Measurements from ENCODE around the gene IGLL5. TPM values are rescaled to one million over a fixed set of nuclear protein-coding genes. Genes with fewer than 3 reads are reported as not detected.

Gene IGLL5
- total and polyA plus RNA-seq, 2 of the 13 experiments (the other 11 are each of a cell fraction or from before 2014, with no cell fraction given): not detected

- intact Hi-C loops (cut with micrococcal nuclease; ENCODE audit: unreplicated experiment) (no loop called here), in situ Hi-C loops (cut with HindIII; ENCODE audit: extremely low pct_ligation_motif_present, low pct_unique_long_range_greater_than_20kb) (no loop called here)
- ChIA-PET POLR2A (no interaction called here), CTCF (ENCODE audit: low intra/inter-chr PET ratio, low total read pairs) (no interaction called here)
- no peaks in the 10 kb centered on the region for H4K20me1 ChIP-seq (ENCODE audit: insufficient read depth, low read length)
- DNase-seq (ENCODE audit: low spot score) (no peak), FAIRE-seq (no peak), ATAC-seq (no peak)
- H3K9me3 ChIP-seq (ENCODE audit: low read length): no peaks in the 10 kb centered on the region
- H2AFZ ChIP-seq (ENCODE audit: low read length): no peak overlapping the region
- H3K4me1 ChIP-seq (ENCODE audit: insufficient read depth, low read length): peaks cover 14% of the 10 kb centered on the region
- H3K9ac ChIP-seq (ENCODE audit: insufficient read depth, low read depth, low read length): no peak overlapping the region
- 10% methylated on average over 9 of the region's 15 CpGs for WGBS (ENCODE audit: low lambda C conversion rate)
- BruUV-seq (replicated peaks): no TSS peak
- H3K27ac ChIP-seq (ENCODE audit: extremely low read length, insufficient read depth, low read length): no peak overlapping the region
- TF ChIP-seq ZNF33B (CRISPR knock-in tag; IDR thresholded peaks at IDR 0.05) (no peak), ZNF430 (CRISPR knock-in tag; IDR thresholded peaks at IDR 0.05) (no peak), CBX2 (IDR thresholded peaks at IDR 0.05; ENCODE audit: low read depth, low read length) (no peak), CBX2 (CRISPR knock-in tag; IDR thresholded peaks at IDR 0.05; ENCODE audit: low read depth) (no peak), PHF20 (CRISPR knock-in tag; IDR thresholded peaks at IDR 0.05) (no peak), BORCS8-MEF2B (CRISPR knock-in tag; IDR thresholded peaks at IDR 0.05) (no peak), ZNF879 (CRISPR knock-in tag; IDR thresholded peaks at IDR 0.05) (no peak)
- no peaks in the 10 kb centered on the region for H3K79me2 ChIP-seq (ENCODE audit: insufficient read depth, low read length)
- H3K27me3 ChIP-seq (ENCODE audit: control insufficient read depth in 1 of 2, insufficient read depth in 2 of 2, low read length in 2 of 2): peaks cover 1 to 72% of the 10 kb centered on the region in 2 experiments; a peak in 4 of 5 replicates
- no peak overlapping the region for H3K4me2 ChIP-seq (ENCODE audit: low read depth, low read length)
- no peaks in the 10 kb centered on the region for H3K36me3 ChIP-seq (replicated peaks in 1 of 2; ENCODE audit: control insufficient read depth in 1 of 2, insufficient read depth in 2 of 2, low read length in 2 of 2)
- H3K4me3 ChIP-seq (replicated peaks in 1 of 3; ENCODE audit: insufficient read depth in 1 of 3, low read depth in 2 of 3, low read length in 3 of 3): no peak overlapping the region
Measured at GRCh38 chr22:22911327-22912134, 23.9 kb downstream of the IGLL5 start.

GRCh38 chr22:22912135-22912987 lies 24.7 kb downstream of the IGLL5 start:
- no peak for DNase-seq (ENCODE audit: low spot score)
- Histone ChIP-seq H3K4me3 (replicated peaks in 1 of 3; ENCODE audit: insufficient read depth in 1 of 3, low read depth in 2 of 3, low read length in 3 of 3) (no peak overlapping the region), H3K79me2 (ENCODE audit: insufficient read depth, low read length) (no peaks in the 10 kb centered on the region), H3K27ac (ENCODE audit: extremely low read length, insufficient read depth, low read length) (no peak overlapping the region), H3K27me3 (ENCODE audit: control insufficient read depth in 1 of 2, insufficient read depth in 2 of 2, low read length in 2 of 2) (peaks cover 1 to 65% of the 10 kb centered on the region in 2 experiments; a peak in 4 of 5 replicates), H3K4me2 (ENCODE audit: low read depth, low read length) (no peak overlapping the region), H3K36me3 (replicated peaks in 1 of 2; ENCODE audit: control insufficient read depth in 1 of 2, insufficient read depth in 2 of 2, low read length in 2 of 2) (no peaks in the 10 kb centered on the region), H2AFZ (ENCODE audit: low read length) (no peak overlapping the region), H4K20me1 (ENCODE audit: insufficient read depth, low read length) (no peaks in the 10 kb centered on the region), H3K9ac (ENCODE audit: insufficient read depth, low read depth, low read length) (no peak overlapping the region), H3K4me1 (ENCODE audit: insufficient read depth, low read length) (peaks cover 23% of the 10 kb centered on the region), H3K9me3 (ENCODE audit: low read length) (no peaks in the 10 kb centered on the region)
- ChIA-PET CTCF (ENCODE audit: low intra/inter-chr PET ratio, low total read pairs) (no interaction called here), POLR2A (no interaction called here)
- 28% methylated on average over 6 of the region's 8 CpGs for WGBS (ENCODE audit: low lambda C conversion rate)
- ATAC-seq: no peak
- no peak for FAIRE-seq
- BruUV-seq (replicated peaks): no TSS peak
- in situ Hi-C loops (cut with HindIII; ENCODE audit: extremely low pct_ligation_motif_present, low pct_unique_long_range_greater_than_20kb) (no loop called here), intact Hi-C loops (cut with micrococcal nuclease; ENCODE audit: unreplicated experiment) (no loop called here)
- TF ChIP-seq KAT7 (CRISPR knock-in tag; IDR thresholded peaks at IDR 0.05; ENCODE audit: borderline replicate concordance): no peak
- no peak for TF ChIP-seq TBL1XR1 (IDR thresholded peaks at IDR 0.05; ENCODE audit: borderline replicate concordance, low read length, partially characterized antibody)
- no peak for TF ChIP-seq ZNF30 (CRISPR knock-in tag; IDR thresholded peaks at IDR 0.05)
- TF ChIP-seq, protein P1, sequence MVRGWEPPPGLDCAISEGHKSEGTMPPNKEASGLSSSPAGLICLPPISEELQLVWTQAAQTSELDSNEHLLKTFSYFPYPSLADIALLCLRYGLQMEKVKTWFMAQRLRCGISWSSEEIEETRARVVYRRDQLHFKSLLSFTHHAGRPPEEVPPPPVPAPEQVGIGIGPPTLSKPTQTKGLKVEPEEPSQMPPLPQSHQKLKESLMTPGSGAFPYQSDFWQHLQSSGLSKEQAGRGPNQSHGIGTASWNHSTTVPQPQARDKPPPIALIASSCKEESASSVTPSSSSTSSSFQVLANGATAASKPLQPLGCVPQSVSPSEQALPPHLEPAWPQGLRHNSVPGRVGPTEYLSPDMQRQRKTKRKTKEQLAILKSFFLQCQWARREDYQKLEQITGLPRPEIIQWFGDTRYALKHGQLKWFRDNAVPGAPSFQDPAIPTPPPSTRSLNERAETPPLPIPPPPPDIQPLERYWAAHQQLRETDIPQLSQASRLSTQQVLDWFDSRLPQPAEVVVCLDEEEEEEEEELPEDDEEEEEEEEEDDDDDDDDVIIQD (CRISPR knock-in tag; IDR thresholded peaks at IDR 0.05; ENCODE audit: low read depth): no peak
- no peak for TF ChIP-seq MBNL3 (CRISPR knock-in tag; conservative IDR thresholded peaks at IDR 0.05)
- TF ChIP-seq, protein P2, sequence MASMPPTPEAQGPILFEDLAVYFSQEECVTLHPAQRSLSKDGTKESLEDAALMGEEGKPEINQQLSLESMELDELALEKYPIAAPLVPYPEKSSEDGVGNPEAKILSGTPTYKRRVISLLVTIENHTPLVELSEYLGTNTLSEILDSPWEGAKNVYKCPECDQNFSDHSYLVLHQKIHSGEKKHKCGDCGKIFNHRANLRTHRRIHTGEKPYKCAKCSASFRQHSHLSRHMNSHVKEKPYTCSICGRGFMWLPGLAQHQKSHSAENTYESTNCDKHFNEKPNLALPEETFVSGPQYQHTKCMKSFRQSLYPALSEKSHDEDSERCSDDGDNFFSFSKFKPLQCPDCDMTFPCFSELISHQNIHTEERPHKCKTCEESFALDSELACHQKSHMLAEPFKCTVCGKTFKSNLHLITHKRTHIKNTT (CRISPR knock-in tag; IDR thresholded peaks at IDR 0.05): no peak
